Skeletal muscle tissue (tissue), 4 donors: Measurements from ENCODE around the gene CATSPERD. TPM values are rescaled to one million over a fixed set of nuclear protein-coding genes. Genes with fewer than 3 reads are reported as not detected.

Source experiments
- H3K27ac ChIP-seq: one replicate; pipeline ENCODE4 v1.7.0; 2013; ENCODE audit warnings: mild to moderate bottlenecking, low read depth, low read length, inconsistent platforms
- H3K27me3 ChIP-seq, 3 donors: one replicate each; pipeline ENCODE4 v1.7.0; 2013; ENCODE audit warnings: low read length in 3 of 3; ENCODE audit not compliant: control insufficient read depth in 3 of 3, insufficient read depth in 3 of 3
- H3K36me3 ChIP-seq, 3 donors: one replicate each; pipeline ENCODE4 v1.7.0; 2013; ENCODE audit warnings: low read length in 3 of 3; ENCODE audit not compliant: control insufficient read depth in 3 of 3, insufficient read depth in 3 of 3
- H3K4me1 ChIP-seq, 3 donors: one replicate each; pipeline ENCODE4 v1.7.0; 2013; ENCODE audit warnings: low read length in 3 of 3, mild to moderate bottlenecking in 3 of 3; ENCODE audit not compliant: control insufficient read depth in 3 of 3, insufficient read depth in 3 of 3
- H3K4me3 ChIP-seq, 3 donors: one replicate each; pipeline ENCODE4 v1.7.0; 2013; ENCODE audit warnings: low read length in 3 of 3
- H3K9ac ChIP-seq, 3 donors: one replicate each; pipeline ENCODE4 v1.7.0; 2013; ENCODE audit warnings: low read length in 3 of 3, mild to moderate bottlenecking in 3 of 3, moderate library complexity in 2 of 3, low read depth in 1 of 3
- H3K9me3 ChIP-seq, 3 donors: one replicate each; pipeline ENCODE4 v1.7.0; 2013; ENCODE audit warnings: low read length in 3 of 3; ENCODE audit not compliant: control insufficient read depth in 3 of 3
- total RNA-seq: library from RNA; depleted of rRNA; stranded (reverse); fragments of >200 nt; gene quantifications from one replicate; pipeline ENCODE4 v1.2.3, GENCODE V29; 2014
- donor health status: Osteomylitis.

Gene CATSPERD
- total RNA-seq, 1 donor from 2014 or later: not detected

DNA sequence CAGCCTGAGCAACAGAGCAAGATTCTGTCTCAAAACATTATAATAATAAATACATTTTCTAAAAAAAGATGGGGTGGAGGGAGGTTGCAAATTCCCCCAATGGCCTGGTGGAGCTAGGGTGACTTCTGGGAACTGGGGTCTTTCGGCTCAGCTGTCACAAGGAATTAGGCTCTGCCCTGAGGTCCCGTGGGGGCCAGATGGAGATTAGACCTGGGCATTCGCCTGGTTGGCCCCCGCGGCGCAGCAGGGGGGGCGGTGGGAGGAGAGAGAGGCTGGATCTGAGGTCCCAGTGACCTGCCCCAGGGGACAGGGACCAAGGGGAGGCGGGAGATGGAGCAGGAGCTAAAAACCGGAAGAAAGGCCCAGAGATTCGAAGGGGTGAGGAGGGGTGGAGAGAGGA lies 104.3 kb downstream of the CATSPERD start:
- no peak overlapping the region for H3K4me3 ChIP-seq
- no peaks in the 10 kb centered on the region for H3K9me3 ChIP-seq
- H3K9ac ChIP-seq: no peak overlapping the region
- H3K27ac ChIP-seq: no peak overlapping the region
- H3K4me1 ChIP-seq: peaks cover 0 to 3% (median 0%) of the 10 kb centered on the region in 3 donors
- H3K36me3 ChIP-seq: no peaks in the 10 kb centered on the region
- peaks cover 28 to 42% (median 32%) of the 10 kb centered on the region in 3 donors for H3K27me3 ChIP-seq

DNA sequence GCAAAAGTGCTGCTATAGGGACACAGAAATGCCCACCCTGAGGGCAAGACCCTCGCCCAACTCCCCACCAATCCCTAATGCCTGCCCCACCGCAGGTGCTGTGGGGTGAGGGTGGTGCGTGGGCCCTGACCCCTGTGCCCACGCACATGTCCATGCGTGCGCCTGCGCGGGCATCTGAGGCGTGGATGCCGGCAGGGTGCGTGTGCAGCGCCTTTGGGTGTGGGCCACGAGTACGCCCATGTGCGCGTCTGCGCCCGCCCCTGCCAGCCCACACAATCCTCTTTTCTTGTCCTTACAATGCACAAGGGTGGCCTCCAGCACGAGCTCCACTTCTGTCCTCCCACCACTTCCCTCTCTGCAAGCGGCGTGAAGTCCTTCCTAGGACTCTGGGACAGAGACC lies 104.7 kb downstream of the CATSPERD start:
- H3K4me3 ChIP-seq: no peak overlapping the region
- H3K9me3 ChIP-seq: no peaks in the 10 kb centered on the region
- H3K27ac ChIP-seq: no peak overlapping the region
- no peaks in the 10 kb centered on the region for H3K36me3 ChIP-seq
- H3K4me1 ChIP-seq: peaks cover 0 to 3% (median 0%) of the 10 kb centered on the region in 3 donors
- H3K9ac ChIP-seq: no peak overlapping the region
- H3K27me3 ChIP-seq: peaks cover 29 to 47% (median 35%) of the 10 kb centered on the region in 3 donors

DNA sequence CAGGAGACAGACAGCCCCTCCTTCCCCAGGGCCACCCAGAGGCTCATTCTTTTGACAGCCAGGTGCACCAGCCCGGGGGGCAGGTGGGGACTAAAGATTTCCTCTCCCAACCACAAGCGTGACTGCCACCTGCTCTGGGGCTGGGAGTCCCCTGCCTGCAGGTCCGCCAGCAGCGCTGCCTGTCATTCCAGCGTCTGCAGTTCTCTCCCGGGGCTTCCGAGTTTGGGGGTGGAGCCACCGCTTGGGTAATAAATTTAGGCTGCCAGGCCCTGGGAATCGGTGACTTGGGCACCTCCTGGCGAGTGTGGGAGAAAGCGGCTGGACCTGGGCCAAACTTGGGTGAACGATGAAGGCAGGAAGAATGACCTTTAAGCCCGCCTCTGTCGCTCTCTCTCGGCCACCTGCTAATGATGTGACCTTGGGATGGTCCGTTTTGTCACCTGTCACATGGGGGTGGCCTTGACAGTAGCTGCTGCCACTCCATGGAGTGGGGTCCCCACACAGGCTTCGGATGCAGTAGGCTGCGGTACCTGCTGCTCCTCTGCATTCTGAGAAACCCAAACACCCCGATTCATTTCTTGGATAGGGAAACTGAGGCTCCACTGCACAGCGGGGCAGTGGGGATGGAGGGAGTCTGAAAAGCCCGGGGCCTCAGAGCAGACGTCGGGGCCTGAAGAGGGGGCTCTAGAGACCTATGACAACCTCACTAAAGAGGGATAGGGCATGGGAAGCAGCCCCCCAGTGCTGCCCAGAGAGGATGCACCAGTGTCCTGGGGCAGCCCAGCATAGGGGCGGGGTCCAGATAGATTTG lies 106.3 kb downstream of the CATSPERD start:
- Histone ChIP-seq H3K9me3 (no peaks in the 10 kb centered on the region), H3K4me1 (peaks cover 0 to 3% (median 0%) of the 10 kb centered on the region in 3 donors), H3K36me3 (no peaks in the 10 kb centered on the region), H3K9ac (no peak overlapping the region), H3K4me3 (no peak overlapping the region), H3K27me3 (peaks cover 26 to 50% (median 39%) of the 10 kb centered on the region in 3 donors), H3K27ac (no peak overlapping the region)

DNA sequence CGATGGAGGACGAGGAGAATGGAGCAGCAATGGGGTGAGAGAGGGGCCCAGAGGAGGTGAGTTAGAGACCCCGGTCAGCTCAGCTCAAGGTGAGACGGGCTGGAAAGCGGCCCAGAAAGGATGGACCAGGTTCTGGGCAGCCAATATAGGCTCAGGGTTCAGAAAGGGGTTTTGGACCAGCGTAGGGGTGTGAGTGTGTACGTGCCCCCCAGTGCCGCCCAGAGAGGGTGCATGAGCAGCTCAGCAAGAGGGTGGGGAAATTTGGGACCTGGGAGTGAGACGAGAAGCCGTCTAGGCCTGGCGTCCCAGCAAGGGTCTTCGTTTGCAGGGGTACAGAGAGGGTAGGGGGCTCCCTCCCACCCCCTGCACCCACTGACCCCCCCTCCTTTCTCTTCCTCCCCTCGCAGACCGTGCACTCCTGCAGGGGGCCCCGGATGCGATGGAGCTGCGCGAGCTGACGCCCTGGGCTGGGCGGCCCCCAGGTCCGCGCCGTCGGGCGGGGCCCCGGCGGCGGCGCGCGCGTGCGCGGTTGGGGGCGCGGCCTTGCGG lies 107.0 kb downstream of the CATSPERD start:
- no peak overlapping the region for H3K27ac ChIP-seq
- H3K36me3 ChIP-seq: no peaks in the 10 kb centered on the region
- H3K4me3 ChIP-seq: peak overlapping the region in 1 of 3 donors; percentile 43
- H3K9ac ChIP-seq: no peak overlapping the region
- H3K9me3 ChIP-seq: no peaks in the 10 kb centered on the region
- peaks cover 29 to 54% (median 37%) of the 10 kb centered on the region in 3 donors for H3K27me3 ChIP-seq
- H3K4me1 ChIP-seq: peaks cover 0 to 3% (median 0%) of the 10 kb centered on the region in 3 donors

DNA sequence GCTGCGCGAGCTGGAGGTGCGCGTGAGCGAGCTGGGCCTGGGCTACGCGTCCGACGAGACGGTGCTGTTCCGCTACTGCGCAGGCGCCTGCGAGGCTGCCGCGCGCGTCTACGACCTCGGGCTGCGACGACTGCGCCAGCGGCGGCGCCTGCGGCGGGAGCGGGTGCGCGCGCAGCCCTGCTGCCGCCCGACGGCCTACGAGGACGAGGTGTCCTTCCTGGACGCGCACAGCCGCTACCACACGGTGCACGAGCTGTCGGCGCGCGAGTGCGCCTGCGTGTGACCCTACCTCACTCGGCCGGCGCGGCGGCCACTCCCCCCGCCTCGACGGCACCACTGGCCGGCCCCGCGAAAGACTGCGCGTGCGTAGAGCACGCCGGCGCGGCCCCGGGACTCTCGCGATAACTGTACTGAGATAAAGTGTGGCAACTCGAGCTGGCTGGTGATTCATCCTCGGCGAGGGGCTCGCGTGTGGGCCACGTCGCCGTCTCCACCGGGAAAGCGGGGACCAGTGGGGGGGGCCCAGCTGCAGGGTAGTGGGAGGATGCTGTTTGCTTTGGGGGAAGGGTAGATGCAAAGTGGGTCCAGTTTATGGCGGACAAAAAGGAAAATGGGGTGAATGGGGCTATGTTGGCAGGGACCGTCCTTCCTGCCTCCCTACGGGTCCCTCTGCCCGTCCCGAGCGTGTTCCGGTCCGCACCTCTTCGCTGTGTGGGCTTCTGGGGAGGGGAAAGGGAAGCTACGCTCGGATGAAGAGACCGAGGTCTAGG lies 107.6 kb downstream of the CATSPERD start:
- H3K27ac ChIP-seq: no peak overlapping the region
- H3K27me3 ChIP-seq: peaks cover 33 to 58% (median 37%) of the 10 kb centered on the region in 3 donors

More for the DNA sequence above, 107.6 kb downstream of the CATSPERD start:
- Histone ChIP-seq H3K4me1 (peaks cover 0 to 3% (median 0%) of the 10 kb centered on the region in 3 donors), H3K4me3 (peak overlapping the region; percentile 13 to 65 (median 43)), H3K9ac (peak overlapping the region in 2 of 3 donors; percentile 8 to 23), H3K36me3 (no peaks in the 10 kb centered on the region), H3K9me3 (no peaks in the 10 kb centered on the region)

Other genes with a start within 250 kb of the CATSPERD start
- not detected for gene TINCR, start 152.7 kb upstream of the CATSPERD start, total RNA-seq
- 23.5 TPM for gene SAFB2, start 97.9 kb upstream of the CATSPERD start, total RNA-seq
- 61.1 TPM for gene SAFB, start 97.6 kb upstream of the CATSPERD start, total RNA-seq
- gene MICOS13, start 40.1 kb upstream of the CATSPERD start, total RNA-seq: 43.3 TPM
- gene HSD11B1L, start 39.6 kb upstream of the CATSPERD start, total RNA-seq: 4.7 TPM
- 634 TPM for gene RPL36, start 30.3 kb upstream of the CATSPERD start, total RNA-seq
- gene LONP1, start 491 bp upstream of the CATSPERD start, total RNA-seq: 37.1 TPM
- not detected for gene PRR22, start 64.1 kb downstream of the CATSPERD start, total RNA-seq
- gene DUS3L, start 70.5 kb downstream of the CATSPERD start, total RNA-seq: 15.7 TPM
- not detected for gene NRTN, start 84.4 kb downstream of the CATSPERD start, total RNA-seq
- not detected for gene FUT6, start 119.1 kb downstream of the CATSPERD start, total RNA-seq
- gene FUT3, start 130.8 kb downstream of the CATSPERD start, total RNA-seq: not detected
- gene FUT5, start 149.9 kb downstream of the CATSPERD start, total RNA-seq: not detected
- gene NDUFA11, start 183.2 kb downstream of the CATSPERD start, total RNA-seq: 202 TPM
- gene VMAC, start 184.2 kb downstream of the CATSPERD start, total RNA-seq: 3.7 TPM
- gene CAPS, start 193.6 kb downstream of the CATSPERD start, total RNA-seq: 1.6 TPM